ENCODE results near the gene SEC16B.

DNA sequence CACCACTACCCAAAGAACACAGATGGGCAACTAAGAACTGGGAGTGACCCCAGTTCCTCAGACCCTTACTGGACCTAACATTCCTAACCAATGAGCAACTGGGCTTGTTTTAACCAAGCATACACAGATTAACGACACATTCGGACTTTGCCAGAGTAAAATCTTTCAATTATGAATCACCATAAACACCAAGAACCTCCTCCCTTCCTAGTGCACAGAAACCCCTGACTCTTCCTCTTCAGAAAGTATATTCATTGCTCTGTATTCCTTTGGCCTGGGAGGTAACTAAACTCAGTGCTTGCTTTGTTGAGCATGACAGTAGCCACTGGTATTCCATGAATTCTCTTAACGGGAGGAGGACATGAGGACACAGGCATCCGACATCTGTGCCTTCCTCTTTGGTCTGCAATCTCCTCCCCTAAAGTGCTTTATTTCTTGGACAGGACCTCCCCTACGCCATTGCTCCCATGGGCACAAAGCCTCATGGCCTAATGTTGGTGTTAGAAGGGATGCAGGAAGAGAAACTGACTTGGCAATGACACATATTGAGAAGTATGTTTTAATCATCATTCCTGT, 42.7 kb downstream of the SEC16B start:
- TF ChIP-seq, protein P1, sequence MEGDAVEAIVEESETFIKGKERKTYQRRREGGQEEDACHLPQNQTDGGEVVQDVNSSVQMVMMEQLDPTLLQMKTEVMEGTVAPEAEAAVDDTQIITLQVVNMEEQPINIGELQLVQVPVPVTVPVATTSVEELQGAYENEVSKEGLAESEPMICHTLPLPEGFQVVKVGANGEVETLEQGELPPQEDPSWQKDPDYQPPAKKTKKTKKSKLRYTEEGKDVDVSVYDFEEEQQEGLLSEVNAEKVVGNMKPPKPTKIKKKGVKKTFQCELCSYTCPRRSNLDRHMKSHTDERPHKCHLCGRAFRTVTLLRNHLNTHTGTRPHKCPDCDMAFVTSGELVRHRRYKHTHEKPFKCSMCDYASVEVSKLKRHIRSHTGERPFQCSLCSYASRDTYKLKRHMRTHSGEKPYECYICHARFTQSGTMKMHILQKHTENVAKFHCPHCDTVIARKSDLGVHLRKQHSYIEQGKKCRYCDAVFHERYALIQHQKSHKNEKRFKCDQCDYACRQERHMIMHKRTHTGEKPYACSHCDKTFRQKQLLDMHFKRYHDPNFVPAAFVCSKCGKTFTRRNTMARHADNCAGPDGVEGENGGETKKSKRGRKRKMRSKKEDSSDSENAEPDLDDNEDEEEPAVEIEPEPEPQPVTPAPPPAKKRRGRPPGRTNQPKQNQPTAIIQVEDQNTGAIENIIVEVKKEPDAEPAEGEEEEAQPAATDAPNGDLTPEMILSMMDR (conservative IDR thresholded peaks at IDR 0.05 in 1 of 2, IDR thresholded peaks at IDR 0.05 in 1 of 2; ENCODE audit: low read depth in 1 of 2, low read length in 2 of 2): no peak
- no peak for TF ChIP-seq EZH2 (IDR thresholded peaks at IDR 0.05; ENCODE audit: low read length, missing control alignments)

All from fibroblast of lung (primary cell).